ENCODE results near the gene TAF1C.

Gene TAF1C

GRCh38 chr16:84182680-84183571 lies 3.9 kb downstream of the TAF1C start:
- DNase-seq (ENCODE audit: low read depth): no peak

GRCh38 chr16:84182104-84182503 lies 4.8 kb downstream of the TAF1C start:
- no peak for DNase-seq (ENCODE audit: low read depth)

GRCh38 chr16:84181144-84181915 lies 5.5 kb downstream of the TAF1C start:
- no peak for DNase-seq (ENCODE audit: low read depth)

- no peak for DNase-seq (ENCODE audit: low read depth)
These were observed 6.2 kb downstream of the TAF1C start for GRCh38 chr16:84180519-84181140.

GRCh38 chr16:84179612-84180320 lies 7.1 kb downstream of the TAF1C start:
- DNase-seq (ENCODE audit: low read depth): no peak

- DNase-seq (ENCODE audit: low read depth): no peak
These were observed 7.8 kb downstream of the TAF1C start for GRCh38 chr16:84178892-84179611.

- no peak for DNase-seq (ENCODE audit: low read depth)
These were observed 8.6 kb downstream of the TAF1C start for GRCh38 chr16:84178146-84178765.

- no peak for DNase-seq (ENCODE audit: low read depth)
These were observed 9.2 kb downstream of the TAF1C start for GRCh38 chr16:84177741-84178073.

GRCh38 chr16:84176192-84177053 lies 10.4 kb downstream of the TAF1C start:
- no peak for DNase-seq (ENCODE audit: low read depth)

- DNase-seq (ENCODE audit: low read depth): peak; percentile 50
These were observed 11.3 kb downstream of the TAF1C start for GRCh38 chr16:84175350-84176081.

GRCh38 chr16:84174396-84174795 lies 12.5 kb downstream of the TAF1C start:
- no peak for DNase-seq (ENCODE audit: low read depth)

GRCh38 chr16:84169765-84170310 lies 17.0 kb downstream of the TAF1C start:
- DNase-seq (ENCODE audit: low read depth): no peak

GRCh38 chr16:84166796-84167695 lies 19.8 kb downstream of the TAF1C start:
- DNase-seq (ENCODE audit: low read depth): no peak

GRCh38 chr16:84165746-84166145 lies 21.1 kb downstream of the TAF1C start:
- DNase-seq (ENCODE audit: low read depth): no peak

GRCh38 chr16:84161801-84162200 lies 25.1 kb downstream of the TAF1C start:
- DNase-seq (ENCODE audit: low read depth): no peak

GRCh38 chr16:84161037-84161436 lies 25.8 kb downstream of the TAF1C start:
- DNase-seq (ENCODE audit: low read depth): no peak

- DNase-seq (ENCODE audit: low read depth): no peak
These were observed 27.1 kb downstream of the TAF1C start for GRCh38 chr16:84159800-84160199.

GRCh38 chr16:84159007-84159406 lies 27.9 kb downstream of the TAF1C start:
- no peak for DNase-seq (ENCODE audit: low read depth)

Measured in stimulated activated CD4-positive, alpha-beta T cell treated with anti-CD3 and anti-CD28 coated beads, Interleukin-2, amount 100 ng/mL, for 4 hours (primary cell).